ENCODE results near the gene APOBR.
"Not testable (repeated sequence)": the region's sequence is repeated elsewhere in the genome, so short reads cannot be mapped to it uniquely, and the experiment has no call there.

APOBR gene, protein sequence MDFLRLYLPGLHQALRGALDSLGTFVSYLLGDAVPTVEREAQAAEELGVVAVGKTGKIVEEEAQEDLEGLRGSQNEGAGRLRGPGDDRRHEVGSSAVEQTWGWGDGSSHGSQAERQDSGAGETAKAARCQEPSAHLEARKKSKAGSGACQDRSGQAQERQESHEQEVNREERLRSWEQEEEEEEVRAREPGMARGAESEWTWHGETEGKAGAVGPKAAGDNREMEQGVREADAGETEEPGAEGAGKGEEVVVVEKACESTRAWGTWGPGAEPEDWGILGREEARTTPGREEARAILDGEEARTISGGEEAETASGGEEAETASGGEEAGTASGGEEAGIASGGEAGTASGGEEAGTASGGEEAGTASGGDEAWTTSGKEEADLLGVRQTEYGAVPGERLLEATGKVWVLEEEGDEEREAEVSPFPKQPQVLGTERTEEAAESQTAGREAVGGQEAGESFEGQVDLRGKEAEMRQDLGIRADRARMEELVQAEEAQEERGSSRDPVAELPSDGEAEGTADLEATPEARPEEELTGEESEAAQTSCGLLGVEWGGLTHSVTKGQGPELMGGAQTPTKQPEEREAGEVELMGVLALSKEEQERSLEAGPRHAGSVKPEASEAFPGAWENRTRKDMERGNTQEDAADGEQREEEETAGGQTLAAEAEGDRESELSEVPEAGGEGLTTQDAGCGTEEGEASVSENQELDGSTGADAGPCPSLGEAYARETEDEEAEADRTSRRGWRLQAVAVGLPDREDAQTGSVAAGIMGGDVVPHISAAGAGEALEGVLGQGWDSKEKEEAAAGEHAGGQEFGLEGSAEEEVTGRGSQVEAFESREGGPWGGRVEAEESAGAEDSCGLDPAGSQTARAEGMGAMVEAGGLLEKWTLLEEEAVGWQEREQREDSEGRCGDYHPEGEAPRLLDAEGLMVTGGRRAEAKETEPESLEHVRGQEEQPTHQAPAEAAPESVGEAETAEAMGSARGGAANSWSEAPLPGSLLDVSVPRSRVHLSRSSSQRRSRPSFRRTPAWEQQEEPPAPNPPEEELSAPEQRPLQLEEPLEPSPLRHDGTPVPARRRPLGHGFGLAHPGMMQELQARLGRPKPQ

DNA sequence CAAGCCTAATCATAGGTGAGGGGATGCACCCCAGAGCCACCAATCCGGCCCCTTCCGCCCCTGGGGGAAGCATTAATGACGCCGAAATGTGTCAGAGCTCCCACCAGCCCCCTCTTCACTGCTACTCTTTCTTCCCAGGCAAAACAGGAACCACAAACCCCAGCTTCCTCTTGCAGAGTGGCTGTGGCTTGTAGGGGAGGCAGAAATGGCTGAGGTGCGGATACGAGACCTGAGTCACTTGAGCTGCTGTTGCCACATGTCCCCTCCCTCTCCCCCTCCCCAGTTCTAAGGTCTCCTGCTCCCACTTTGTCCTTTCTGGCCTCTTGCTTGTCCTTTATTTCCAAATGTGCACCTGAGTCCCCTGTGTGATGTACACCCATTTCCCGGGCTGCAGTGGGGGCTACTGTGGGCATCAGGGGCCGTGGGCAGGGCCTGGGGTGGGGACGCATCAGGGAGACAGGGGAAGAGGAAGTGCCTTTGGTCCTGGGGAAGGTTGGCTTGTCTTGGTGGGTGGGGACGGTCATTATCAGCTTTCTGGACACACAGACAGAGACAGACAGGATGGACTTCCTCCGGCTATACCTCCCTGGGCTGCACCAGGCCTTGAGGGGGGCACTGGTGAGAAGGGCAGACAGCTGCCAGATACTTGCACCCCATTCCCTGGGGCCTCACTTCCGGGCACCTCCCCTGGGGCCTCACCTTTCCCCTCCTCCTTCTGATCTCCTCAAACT is at the start of gene APOBR:
TSS of gene APOBR (plus strand) at position 523 of the 731 bp plus-strand sequence. CDS start at position 562, 39 bp downstream.
- Mint-ChIP-seq H3K27ac (peak within 1 kb of the TSS; percentile 97), H3K27me3 (ENCODE audit: low read depth) (no peaks in the 10 kb centered on the region), H3K4me1 (ENCODE audit: low read depth) (peaks cover 51% of the 10 kb centered on the region), H3K4me3 (peak within 1 kb of the TSS; percentile 98), H3K36me3 (ENCODE audit: low read depth) (peaks cover 38% of the 10 kb centered on the region), H3K9me3 (no peaks in the 10 kb centered on the region)
- DNase-seq (ENCODE audit: low spot score) = peak; percentile 91

DNA sequence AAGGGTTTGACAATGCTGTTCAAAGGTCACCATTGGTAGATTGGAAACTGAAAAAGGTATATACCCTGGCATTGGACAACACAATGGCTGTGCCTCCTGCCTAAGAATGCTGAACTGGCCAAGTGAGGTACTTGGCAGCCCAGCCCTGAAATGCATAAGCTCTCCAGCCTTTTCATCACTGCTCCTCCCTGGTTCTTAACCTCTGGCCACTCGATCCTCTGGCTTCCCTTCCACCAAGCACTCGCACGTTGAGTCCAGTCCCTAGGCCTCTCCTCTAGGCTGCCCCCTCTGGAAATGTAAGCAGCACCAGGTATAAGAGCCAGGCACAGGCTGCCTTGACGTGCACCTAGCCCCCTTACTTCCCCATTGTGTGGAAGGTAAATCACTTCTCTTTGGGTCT is 48.1 kb upstream of the APOBR start:
- not testable (repeated sequence) for H3K4me3 Mint-ChIP-seq; DNase-seq (ENCODE audit: low spot score); H3K36me3 Mint-ChIP-seq (ENCODE audit: low read depth); H3K27me3 Mint-ChIP-seq (ENCODE audit: low read depth); H3K4me1 Mint-ChIP-seq (ENCODE audit: low read depth); H3K9me3 Mint-ChIP-seq; H3K27ac Mint-ChIP-seq

DNA sequence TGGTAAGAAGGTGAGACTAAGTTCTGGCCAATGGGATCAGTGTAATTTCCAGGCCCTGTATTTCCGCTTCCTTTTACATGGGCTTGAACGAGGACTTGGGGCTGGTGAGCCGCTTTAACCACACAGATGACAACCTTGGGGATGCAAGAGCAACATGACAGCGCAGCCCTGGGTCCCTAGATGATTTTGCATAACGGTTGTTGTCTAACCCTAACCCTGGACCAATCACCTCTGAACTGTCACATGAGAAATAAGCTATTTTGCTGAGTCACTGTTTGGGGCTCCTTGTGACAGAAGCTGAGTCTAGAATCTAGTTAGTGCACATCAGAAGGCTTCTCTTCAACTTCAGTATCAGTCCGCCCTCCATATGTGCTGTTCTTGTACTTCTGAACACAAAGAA is 47.4 kb upstream of the APOBR start:
- not testable (repeated sequence) for H3K9me3 Mint-ChIP-seq; H3K36me3 Mint-ChIP-seq (ENCODE audit: low read depth); H3K27ac Mint-ChIP-seq; H3K4me1 Mint-ChIP-seq (ENCODE audit: low read depth); H3K27me3 Mint-ChIP-seq (ENCODE audit: low read depth); H3K4me3 Mint-ChIP-seq; DNase-seq (ENCODE audit: low spot score)

DNA sequence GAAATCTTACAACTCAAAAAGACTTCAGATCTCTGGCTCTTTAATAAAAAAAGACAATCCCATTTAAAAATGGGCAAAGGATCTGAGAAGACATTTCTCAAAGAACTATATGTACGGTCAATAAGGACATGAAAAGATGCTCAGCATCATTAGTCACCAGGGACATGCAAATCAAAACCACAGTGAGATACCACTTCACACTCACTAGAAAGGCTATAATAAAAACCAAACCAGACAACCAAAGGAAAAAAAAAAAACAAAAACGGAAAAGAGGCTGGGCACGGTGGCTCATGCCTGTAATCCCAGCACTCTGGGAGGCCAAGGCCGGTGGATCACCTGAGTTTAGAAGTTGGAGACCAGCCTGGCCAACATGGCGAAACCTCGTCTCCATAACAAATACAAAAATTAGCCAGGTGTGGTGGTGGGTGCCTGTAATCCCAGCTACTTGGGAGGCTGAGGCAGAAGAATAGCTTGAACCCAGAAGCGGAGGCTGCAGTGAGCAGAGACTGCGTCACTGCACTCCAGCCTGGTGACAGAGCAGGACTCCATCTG is 20.7 kb upstream of the APOBR start:
- Mint-ChIP-seq H3K36me3 (ENCODE audit: low read depth) (peaks cover 24% of the 10 kb centered on the region), H3K27ac (no peak overlapping the region), H3K4me3 (no peak overlapping the region), H3K9me3 (no peaks in the 10 kb centered on the region), H3K4me1 (ENCODE audit: low read depth) (peaks cover 4% of the 10 kb centered on the region), H3K27me3 (ENCODE audit: low read depth) (no peaks in the 10 kb centered on the region)
- DNase-seq (ENCODE audit: low spot score) = no peak

DNA sequence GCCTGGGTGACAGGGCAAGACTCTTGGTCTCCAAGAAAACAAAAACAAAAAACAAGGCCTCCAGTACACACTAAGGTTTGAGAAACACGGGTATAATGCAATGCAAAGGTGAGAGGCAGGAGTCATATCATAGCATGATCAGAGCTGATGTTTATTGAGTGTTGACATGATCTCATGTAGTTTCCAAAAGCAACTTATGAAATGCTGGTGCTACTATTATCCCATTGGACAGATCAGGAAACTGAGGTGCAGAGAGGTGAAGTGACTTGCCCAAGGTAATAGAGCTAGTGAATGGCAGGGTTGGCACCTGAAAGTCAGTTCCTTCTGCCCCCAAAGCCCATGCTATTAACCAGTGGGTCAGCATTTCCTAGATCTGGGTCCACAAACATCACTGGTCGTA is 19.2 kb upstream of the APOBR start:
- Mint-ChIP-seq H3K36me3 (ENCODE audit: low read depth) (peaks cover 26% of the 10 kb centered on the region), H3K27ac (no peak overlapping the region)

DNA sequence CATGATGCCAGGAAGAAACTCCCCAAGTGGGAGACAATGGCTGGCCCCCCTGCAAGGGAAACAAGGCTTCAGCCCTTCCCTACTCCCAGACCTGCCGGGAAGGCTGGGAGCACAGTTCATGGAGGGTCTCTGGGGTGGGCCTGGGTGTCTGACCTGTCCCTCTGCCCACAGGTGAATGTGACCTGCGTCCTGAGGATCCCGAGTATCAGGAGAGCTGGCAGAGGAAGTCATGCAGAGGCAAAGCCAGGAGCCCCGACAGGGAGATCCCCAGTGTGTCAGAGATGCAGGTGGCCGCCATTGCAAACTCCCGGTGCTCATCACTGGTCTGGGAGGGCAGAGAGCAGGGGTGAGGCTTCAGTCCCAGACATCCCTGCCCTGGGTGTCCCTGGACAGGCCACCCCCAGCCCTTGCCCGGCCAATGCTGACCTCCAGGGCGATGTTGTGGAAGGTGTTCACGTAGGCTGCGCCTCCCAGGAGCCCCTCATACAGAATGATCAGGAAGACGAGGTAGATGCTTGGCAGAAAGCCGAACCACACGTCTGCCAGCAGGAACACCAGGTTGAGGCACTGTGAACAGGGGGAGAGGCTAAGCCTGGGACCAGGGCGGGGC is 17.0 kb upstream of the APOBR start:
- Mint-ChIP-seq H3K27me3 (ENCODE audit: low read depth) (no peaks in the 10 kb centered on the region), H3K27ac (no peak overlapping the region), H3K4me3 (no peak overlapping the region), H3K36me3 (ENCODE audit: low read depth) (peaks cover 31% of the 10 kb centered on the region), H3K4me1 (ENCODE audit: low read depth) (peaks cover 4% of the 10 kb centered on the region), H3K9me3 (no peaks in the 10 kb centered on the region)
- no peak for DNase-seq (ENCODE audit: low spot score)

More for the DNA sequence above, 19.2 kb upstream of the APOBR start:
- Mint-ChIP-seq H3K4me1 (ENCODE audit: low read depth) (peaks cover 4% of the 10 kb centered on the region), H3K9me3 (no peaks in the 10 kb centered on the region), H3K4me3 (no peak overlapping the region), H3K27me3 (ENCODE audit: low read depth) (no peaks in the 10 kb centered on the region)
- DNase-seq (ENCODE audit: low spot score) = no peak

DNA sequence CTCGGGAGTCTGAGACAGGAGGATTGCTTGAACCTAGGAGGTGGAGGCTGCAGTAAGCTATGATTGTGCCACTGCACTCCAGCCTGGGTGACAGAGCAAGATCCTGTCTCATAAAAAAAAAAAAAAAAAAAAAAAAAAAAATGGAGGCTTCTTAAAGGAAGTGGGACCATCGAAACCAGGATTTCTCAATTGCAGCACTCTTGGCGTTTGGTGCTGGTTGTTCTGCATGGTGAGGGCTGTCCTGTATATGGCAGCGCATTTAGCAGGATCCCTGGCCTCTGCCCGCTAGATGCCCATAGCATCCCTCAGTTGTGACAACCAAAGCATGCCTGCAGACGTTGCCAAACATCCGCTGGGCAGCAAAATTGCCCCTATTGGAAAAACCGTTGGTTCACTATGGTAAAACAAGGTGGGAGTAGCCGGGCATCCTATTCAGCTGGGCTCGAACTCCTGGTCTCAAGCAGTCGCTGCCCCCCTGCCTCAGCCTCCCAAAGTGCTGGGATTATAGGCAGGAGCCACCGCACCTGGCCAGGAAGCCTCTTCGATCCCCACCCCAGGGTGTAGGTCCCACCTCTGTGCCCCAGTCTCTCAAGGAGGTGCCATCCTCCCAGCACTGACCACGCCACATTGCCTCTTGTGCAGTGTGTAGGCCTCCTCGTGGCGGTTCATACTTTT is 15.8 kb upstream of the APOBR start:
- H3K27ac Mint-ChIP-seq = no peak overlapping the region
- peaks cover 32% of the 10 kb centered on the region for H3K36me3 Mint-ChIP-seq (ENCODE audit: low read depth)
- peaks cover 1% of the 10 kb centered on the region for H3K4me1 Mint-ChIP-seq (ENCODE audit: low read depth)
- no peak for DNase-seq (ENCODE audit: low spot score)
- H3K27me3 Mint-ChIP-seq (ENCODE audit: low read depth) = no peaks in the 10 kb centered on the region
- H3K4me3 Mint-ChIP-seq = no peak overlapping the region
- no peaks in the 10 kb centered on the region for H3K9me3 Mint-ChIP-seq

DNA sequence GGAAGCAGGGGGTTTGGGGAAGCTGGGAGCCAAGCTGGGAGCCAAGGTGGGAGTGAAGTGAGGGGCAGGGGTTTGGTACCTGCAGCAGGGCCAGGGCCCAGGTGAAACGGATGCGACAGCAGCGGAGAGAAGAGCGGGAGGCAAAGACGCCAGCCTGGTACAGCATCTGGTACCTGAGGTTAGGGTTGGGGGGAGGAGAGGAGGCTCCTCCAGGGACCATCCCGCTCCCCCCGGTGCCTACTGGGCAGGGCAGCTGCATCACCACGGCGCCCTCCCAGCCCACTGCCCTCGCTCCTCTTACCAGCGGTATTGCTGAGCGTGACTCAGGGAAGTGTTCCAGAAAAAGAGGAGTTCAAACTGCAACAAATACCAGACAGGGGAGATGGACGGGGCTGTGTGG is 12.4 kb upstream of the APOBR start:
- H3K9me3 Mint-ChIP-seq = no peaks in the 10 kb centered on the region
- H3K36me3 Mint-ChIP-seq (ENCODE audit: low read depth) = peaks cover 30% of the 10 kb centered on the region
- no peaks in the 10 kb centered on the region for H3K27me3 Mint-ChIP-seq (ENCODE audit: low read depth)
- DNase-seq (ENCODE audit: low spot score) = no peak
- no peaks in the 10 kb centered on the region for H3K4me1 Mint-ChIP-seq (ENCODE audit: low read depth)
- no peak overlapping the region for H3K27ac Mint-ChIP-seq
- H3K4me3 Mint-ChIP-seq = no peak overlapping the region

DNA sequence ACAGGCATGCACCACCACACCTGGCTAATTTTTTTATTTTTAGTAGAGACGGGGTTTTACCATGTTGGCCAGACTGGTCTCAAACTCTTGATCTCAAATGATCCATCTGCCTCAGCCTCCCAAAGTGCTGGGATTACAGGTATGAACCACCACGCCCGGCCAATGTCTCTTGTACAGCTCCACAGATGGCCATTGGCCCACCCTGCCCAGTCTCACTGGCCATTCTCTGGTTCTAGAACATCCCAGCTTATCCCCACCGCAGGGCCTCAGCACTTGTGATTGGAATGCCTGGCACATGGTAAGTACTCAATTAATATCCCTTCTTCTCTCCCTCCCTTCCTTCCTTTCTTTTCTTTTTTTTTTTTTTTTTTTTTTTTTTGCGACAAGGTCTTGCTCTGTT is 11.1 kb upstream of the APOBR start:
- peaks cover 34% of the 10 kb centered on the region for H3K36me3 Mint-ChIP-seq (ENCODE audit: low read depth)
- H3K27me3 Mint-ChIP-seq (ENCODE audit: low read depth); H3K4me1 Mint-ChIP-seq (ENCODE audit: low read depth); DNase-seq (ENCODE audit: low spot score); H3K9me3 Mint-ChIP-seq; H3K4me3 Mint-ChIP-seq: not testable (repeated sequence)
- H3K27ac Mint-ChIP-seq = peak overlapping the region; percentile 26

DNA sequence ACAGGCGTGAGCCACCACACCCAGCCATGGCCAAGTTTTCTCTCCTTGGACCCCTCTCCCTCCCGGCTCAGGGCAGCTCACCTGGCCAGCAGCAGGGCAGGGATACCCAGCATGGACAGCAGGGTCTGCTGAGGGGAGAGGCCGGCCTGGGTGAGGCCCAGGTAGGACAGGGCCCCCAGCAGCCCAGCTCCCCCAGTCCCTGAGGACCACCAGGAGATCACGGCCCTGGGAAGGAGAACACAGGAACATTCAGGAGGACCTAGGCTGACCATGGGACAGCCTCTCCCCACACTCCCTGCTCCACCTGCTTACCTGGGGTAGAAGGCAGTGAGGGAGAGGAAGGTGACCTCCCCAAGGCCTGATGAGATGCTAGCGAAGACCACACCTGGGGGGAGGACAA is 8.2 kb upstream of the APOBR start:
- Mint-ChIP-seq H3K27ac (no peak overlapping the region), H3K36me3 (ENCODE audit: low read depth) (peaks cover 46% of the 10 kb centered on the region), H3K4me1 (ENCODE audit: low read depth) (peaks cover 5% of the 10 kb centered on the region), H3K27me3 (ENCODE audit: low read depth) (no peaks in the 10 kb centered on the region), H3K4me3 (no peak overlapping the region), H3K9me3 (no peaks in the 10 kb centered on the region)
- no peak for DNase-seq (ENCODE audit: low spot score)

DNA sequence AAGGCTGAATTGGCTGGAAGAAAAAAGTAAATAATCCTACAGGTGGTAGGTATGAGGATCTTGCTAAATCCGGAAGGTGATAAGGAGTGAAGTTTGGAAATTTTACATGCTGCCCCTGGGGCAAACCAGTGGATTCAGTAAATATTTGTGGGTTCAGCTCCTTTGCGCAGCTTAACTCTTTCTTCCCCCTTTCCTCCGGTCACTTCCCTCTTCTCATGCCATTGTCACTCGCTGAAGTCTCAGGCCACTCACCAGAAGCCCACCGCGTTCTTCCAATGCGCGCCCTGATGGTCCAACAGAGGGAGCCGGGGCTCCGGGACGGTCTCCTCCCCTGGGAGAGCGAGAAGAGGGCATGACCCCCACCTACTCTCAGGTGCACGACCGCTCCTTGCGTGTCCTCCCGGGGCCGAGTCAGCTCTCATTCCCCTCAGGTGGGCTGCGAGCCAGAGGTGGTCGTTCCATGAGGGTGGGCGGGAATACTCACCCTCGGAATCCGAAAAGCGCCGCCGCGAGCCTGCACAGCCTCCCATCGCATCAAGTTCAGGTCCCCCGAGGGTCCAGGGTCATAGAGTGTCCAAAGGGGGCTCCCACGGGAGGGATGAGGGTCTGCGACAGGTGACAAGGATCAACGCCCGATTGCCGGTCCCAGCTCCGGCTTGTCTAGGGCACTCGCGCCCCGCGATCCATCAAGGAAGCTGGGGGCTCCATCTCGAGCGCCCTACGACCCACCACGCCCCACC is 3.0 kb upstream of the APOBR start:
- Mint-ChIP-seq H3K4me1 (ENCODE audit: low read depth) (peaks cover 41% of the 10 kb centered on the region), H3K27me3 (ENCODE audit: low read depth) (no peaks in the 10 kb centered on the region), H3K36me3 (ENCODE audit: low read depth) (peaks cover 40% of the 10 kb centered on the region)

DNA sequence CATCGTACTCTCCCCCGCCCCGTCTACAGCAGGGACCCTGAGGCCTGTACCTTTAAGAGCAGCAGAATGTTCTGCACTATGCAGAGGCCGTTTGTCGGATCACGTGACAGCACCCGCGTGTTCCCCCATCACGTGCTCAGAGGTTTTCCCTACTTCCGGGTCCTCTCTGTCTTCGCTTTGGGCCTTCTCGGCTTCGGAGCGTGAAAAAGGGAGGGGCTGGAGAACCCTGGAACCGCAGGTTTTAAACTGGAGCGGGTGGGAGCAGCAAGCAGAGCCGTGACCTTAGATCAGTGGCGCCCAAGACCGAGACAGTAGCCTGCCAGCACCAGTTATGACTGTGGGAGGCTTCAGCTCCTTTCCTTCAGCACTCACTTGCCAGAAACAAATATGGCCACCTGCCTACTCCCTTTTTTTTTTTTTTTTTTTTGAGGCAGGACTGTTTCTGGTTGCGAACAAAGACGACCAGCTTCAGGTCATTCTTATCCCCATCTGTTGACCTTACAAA is 2.4 kb upstream of the APOBR start, which contains the start of gene CLN3:
TSS of gene CLN3 (minus strand) at position 105 of the 505 bp plus-strand sequence. CDS start 315 bp downstream, outside the sequence.
- Mint-ChIP-seq H3K27me3 (ENCODE audit: low read depth) (no peaks in the 10 kb centered on the region), H3K4me3 (peak within 1 kb of the TSS; percentile 98), H3K4me1 (ENCODE audit: low read depth) (peaks cover 48% of the 10 kb centered on the region), H3K27ac (peak within 1 kb of the TSS; percentile 100), H3K9me3 (no peaks in the 10 kb centered on the region), H3K36me3 (ENCODE audit: low read depth) (peaks cover 42% of the 10 kb centered on the region)
- peak; percentile 88 for DNase-seq (ENCODE audit: low spot score)

More for the DNA sequence above, 3.0 kb upstream of the APOBR start:
- DNase-seq (ENCODE audit: low spot score) = no peak
- Mint-ChIP-seq H3K9me3 (no peaks in the 10 kb centered on the region), H3K27ac (peak overlapping the region; percentile 100), H3K4me3 (peak overlapping the region; percentile 98)
